Smooth muscle cell (in vitro differentiated cells): Measurements from ENCODE around the gene SOX18. TPM values are rescaled to one million over a fixed set of nuclear protein-coding genes. Genes with fewer than 3 reads are reported as not detected.

Experiments used
- DNase-seq: peaks from one replicate; lab custom pipeline; 2025; ENCODE audit not compliant: unreplicated experiment; lab: John Stamatoyannopoulos, UW
- H2AFZ ChIP-seq: fragments of 200-600 bp; sonication (generic); 2 replicates; pipeline ENCODE4 v1.6.0; 2016; ENCODE audit warnings: antibody characterized with exemption, low read depth, mild to moderate bottlenecking
- H3F3A ChIP-seq: fragments of 200-600 bp; sonication (generic); 2 replicates; pipeline ENCODE4 v1.6.0; 2017; ENCODE audit warnings: antibody characterized with exemption, low read depth
- H3K27ac ChIP-seq: fragments of 200-600 bp; sonication (generic); 2 replicates; pipeline ENCODE4 v1.5.1; 2016; ENCODE audit warnings: low read depth, mild to moderate bottlenecking
- H3K27me3 ChIP-seq: fragments of 200-600 bp; sonication (generic); 2 replicates; pipeline ENCODE4 v1.6.1; 2016; ENCODE audit warnings: low read depth, mild to moderate bottlenecking
- H3K36me3 ChIP-seq: fragments of 200-600 bp; sonication (generic); 2 replicates; pipeline ENCODE4 v1.5.1; 2016; ENCODE audit warnings: low read depth
- H3K4me1 ChIP-seq: fragments of 200-600 bp; sonication (generic); 2 replicates; pipeline ENCODE4 v1.5.1; 2016; ENCODE audit warnings: low read depth
- H3K4me2 ChIP-seq: fragments of 200-600 bp; sonication (generic); 2 replicates; pipeline ENCODE4 v1.6.0; 2016; ENCODE audit warnings: mild to moderate bottlenecking
- H3K4me3 ChIP-seq: fragments of 200-600 bp; sonication (generic); 2 replicates; pipeline ENCODE4 v1.5.1; 2016; ENCODE audit warnings: mild to moderate bottlenecking
- H3K79me2 ChIP-seq: fragments of 200-600 bp; sonication (generic); 2 replicates; pipeline ENCODE4 v1.6.0; 2016; ENCODE audit warnings: low read depth, mild to moderate bottlenecking
- H3K9ac ChIP-seq: fragments of 200-600 bp; sonication (generic); 2 replicates; pipeline ENCODE4 v1.6.0; 2016; ENCODE audit warnings: low read depth
- H3K9me3 ChIP-seq: fragments of 200-600 bp; sonication (generic); replicated peaks from 2 replicates; pipeline ENCODE4 v1.5.1; 2016; ENCODE audit warnings: low read depth
- H4K20me1 ChIP-seq: fragments of 200-600 bp; sonication (generic); 2 replicates; pipeline ENCODE4 v1.6.0; 2016; ENCODE audit warnings: low read depth
- WGBS: methylation state at CpG from one replicate; pipeline ENCODE4 v1.1.7; 2016; ENCODE audit warnings: low lambda C conversion rate; 5-methylcytosine and 5-hydroxymethylcytosine counted together
- polyA plus RNA-seq: library from polyadenylated mRNA; unstranded; fragments of >200 nt; fragmentation: Nextera tagmentation; extraction: Ambion mirVana; gene quantifications from 2 replicates; pipeline ENCODE4 v1.2.1, GENCODE V29; 2016
- total RNA-seq: library from RNA; depleted of rRNA; stranded (reverse); fragments of >200 nt; gene quantifications from 2 replicates; pipeline ENCODE4 v1.2.3, GENCODE V29; 2014
- TF ChIP-seq, protein P1 (sequence below): fragments of 200-600 bp; sonication (generic); IDR thresholded peaks from 2 replicates; pipeline ENCODE4 v1.5.1; 2017; ENCODE audit warnings: borderline replicate concordance, mild to moderate bottlenecking, antibody characterized with exemption; ENCODE audit not compliant: insufficient read depth, poor library complexity, severe bottlenecking

The SOX18 gene
- total and polyA plus RNA-seq, 2 experiments from 2014 or later: 0.54 to 9.7 TPM

DNA sequence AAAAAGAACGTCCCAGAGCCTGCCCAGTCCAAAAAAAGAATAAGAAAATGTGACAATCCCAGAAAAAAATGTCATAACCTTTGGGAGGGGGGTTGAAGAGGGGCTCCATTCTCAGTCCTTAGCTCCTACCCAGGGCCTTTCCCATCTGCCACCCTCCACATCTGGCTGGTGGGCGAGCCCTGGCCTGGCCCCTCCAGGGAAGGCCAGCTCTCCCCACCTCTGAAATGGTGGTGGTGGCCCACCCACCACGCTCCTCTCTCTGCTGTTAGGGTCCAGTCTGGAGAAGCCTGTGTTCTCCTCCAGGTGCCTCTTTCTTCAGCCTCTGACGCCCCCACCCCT is 29.5 kb upstream of the SOX18 start:
- peaks cover 14% of the 10 kb centered on the region for H3F3A ChIP-seq
- TF ChIP-seq, protein P1, sequence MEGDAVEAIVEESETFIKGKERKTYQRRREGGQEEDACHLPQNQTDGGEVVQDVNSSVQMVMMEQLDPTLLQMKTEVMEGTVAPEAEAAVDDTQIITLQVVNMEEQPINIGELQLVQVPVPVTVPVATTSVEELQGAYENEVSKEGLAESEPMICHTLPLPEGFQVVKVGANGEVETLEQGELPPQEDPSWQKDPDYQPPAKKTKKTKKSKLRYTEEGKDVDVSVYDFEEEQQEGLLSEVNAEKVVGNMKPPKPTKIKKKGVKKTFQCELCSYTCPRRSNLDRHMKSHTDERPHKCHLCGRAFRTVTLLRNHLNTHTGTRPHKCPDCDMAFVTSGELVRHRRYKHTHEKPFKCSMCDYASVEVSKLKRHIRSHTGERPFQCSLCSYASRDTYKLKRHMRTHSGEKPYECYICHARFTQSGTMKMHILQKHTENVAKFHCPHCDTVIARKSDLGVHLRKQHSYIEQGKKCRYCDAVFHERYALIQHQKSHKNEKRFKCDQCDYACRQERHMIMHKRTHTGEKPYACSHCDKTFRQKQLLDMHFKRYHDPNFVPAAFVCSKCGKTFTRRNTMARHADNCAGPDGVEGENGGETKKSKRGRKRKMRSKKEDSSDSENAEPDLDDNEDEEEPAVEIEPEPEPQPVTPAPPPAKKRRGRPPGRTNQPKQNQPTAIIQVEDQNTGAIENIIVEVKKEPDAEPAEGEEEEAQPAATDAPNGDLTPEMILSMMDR: no peak
- 48% methylated on average over 4 of the region's 4 CpGs for WGBS
- H3K4me1 ChIP-seq: peaks cover 11% of the 10 kb centered on the region
- H3K4me2 ChIP-seq: peak overlapping the region; percentile 89
- DNase-seq: no peak
- no peaks in the 10 kb centered on the region for H3K36me3 ChIP-seq
- H2AFZ ChIP-seq: no peak overlapping the region
- no peak overlapping the region for H3K27ac ChIP-seq
- H4K20me1 ChIP-seq: no peaks in the 10 kb centered on the region
- H3K79me2 ChIP-seq: no peaks in the 10 kb centered on the region
- peaks cover 3% of the 10 kb centered on the region for H3K27me3 ChIP-seq
- peak overlapping the region; percentile 76 for H3K4me3 ChIP-seq
- no peaks in the 10 kb centered on the region for H3K9me3 ChIP-seq
- peak overlapping the region; percentile 60 for H3K9ac ChIP-seq

DNA sequence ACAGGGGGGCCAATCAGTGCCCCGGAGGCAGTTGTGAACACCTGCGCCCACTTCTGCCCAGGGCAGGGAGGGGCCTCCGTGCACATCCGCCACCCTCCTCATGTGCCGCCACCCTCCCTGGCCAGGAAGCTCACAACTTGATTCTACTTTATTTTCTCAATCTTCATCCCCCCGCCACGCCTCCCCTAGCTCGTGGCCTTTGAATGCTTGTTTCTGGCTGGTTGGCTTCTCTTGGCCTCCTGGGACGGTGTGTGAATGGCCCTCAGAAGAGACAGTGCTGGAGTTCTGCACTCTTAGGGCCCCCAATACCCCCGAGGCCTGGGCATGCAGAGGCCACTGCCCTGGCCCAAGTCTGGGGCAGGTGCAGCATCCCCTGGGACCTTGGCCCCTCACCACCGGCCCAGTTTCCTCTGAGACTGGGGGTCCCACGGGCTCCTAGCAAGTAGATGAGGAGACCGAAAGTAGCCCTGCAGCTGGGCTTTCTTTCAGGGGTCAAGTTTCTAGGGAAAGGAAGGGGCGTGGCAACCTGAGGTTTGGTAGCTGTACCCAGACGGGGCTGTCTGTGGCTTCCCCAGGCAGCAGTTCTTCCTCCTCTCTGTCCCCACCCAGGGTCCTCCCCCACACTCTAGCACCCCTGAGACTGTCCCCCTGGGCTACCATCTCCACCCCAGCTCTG is 28.6 kb upstream of the SOX18 start:
- Histone ChIP-seq H3K9me3 (no peaks in the 10 kb centered on the region), H3K27me3 (no peaks in the 10 kb centered on the region), H3K36me3 (no peaks in the 10 kb centered on the region), H3K4me3 (peak overlapping the region; percentile 76), H3K79me2 (no peaks in the 10 kb centered on the region), H3K4me1 (peaks cover 7% of the 10 kb centered on the region), H3F3A (peaks cover 12% of the 10 kb centered on the region), H3K4me2 (no peak overlapping the region), H3K27ac (no peak overlapping the region), H2AFZ (no peak overlapping the region), H4K20me1 (no peaks in the 10 kb centered on the region), H3K9ac (no peak overlapping the region)
- no peak for DNase-seq
- TF ChIP-seq, protein P1: no peak
- 93% methylated on average over 14 of the region's 15 CpGs for WGBS

DNA sequence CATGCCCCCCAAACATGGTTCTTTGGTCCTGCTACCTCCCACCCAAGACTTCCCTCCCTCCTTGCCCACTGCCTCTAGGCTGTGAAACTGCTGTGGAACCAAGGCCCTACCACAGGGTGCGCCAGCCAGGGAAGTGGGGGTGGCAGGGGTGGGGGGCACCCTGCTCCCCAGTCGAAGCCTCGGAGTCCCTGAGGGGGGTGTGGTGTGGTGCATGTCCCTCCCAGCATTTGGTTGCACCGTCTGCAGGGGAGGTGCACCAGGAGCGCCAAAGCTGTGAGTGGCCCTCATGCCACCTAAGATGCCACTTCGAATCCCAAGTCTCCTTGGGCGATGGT is 28.1 kb upstream of the SOX18 start:
- Histone ChIP-seq H4K20me1 (no peaks in the 10 kb centered on the region), H3K4me3 (no peak overlapping the region), H3K36me3 (no peaks in the 10 kb centered on the region), H3K4me2 (no peak overlapping the region), H3K27ac (no peak overlapping the region), H3K4me1 (peaks cover 5% of the 10 kb centered on the region), H3F3A (peaks cover 10% of the 10 kb centered on the region), H3K79me2 (no peaks in the 10 kb centered on the region), H3K9me3 (no peaks in the 10 kb centered on the region), H3K27me3 (no peaks in the 10 kb centered on the region), H2AFZ (no peak overlapping the region), H3K9ac (no peak overlapping the region)
- WGBS: 96% methylated on average over 7 of the region's 7 CpGs
- TF ChIP-seq, protein P1: no peak
- DNase-seq: no peak

DNA sequence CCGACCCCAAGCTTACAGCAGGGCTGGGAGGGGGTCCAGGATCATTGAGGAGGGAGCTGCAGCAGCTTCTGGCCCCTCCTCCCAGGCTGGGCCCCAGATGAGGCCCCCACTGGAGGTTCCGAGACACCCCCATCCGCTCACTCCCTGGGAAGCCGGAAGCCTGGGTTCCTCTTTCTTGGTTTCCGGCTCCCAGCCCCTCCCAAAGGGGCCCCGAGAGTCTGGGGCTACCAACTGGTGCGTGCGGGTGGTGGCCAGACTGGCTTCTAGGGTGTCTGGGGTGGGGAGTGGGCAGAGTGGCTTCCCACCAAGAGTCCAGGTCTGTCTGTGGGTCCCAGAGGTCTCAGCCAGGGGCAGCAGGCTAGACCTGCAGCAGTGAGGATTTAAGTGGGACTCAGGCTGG is 27.7 kb upstream of the SOX18 start:
- Histone ChIP-seq H3K79me2 (no peaks in the 10 kb centered on the region), H3K4me1 (peaks cover 5% of the 10 kb centered on the region), H3K9ac (no peak overlapping the region), H2AFZ (no peak overlapping the region), H3K36me3 (no peaks in the 10 kb centered on the region), H3K27me3 (no peaks in the 10 kb centered on the region), H3F3A (peaks cover 8% of the 10 kb centered on the region), H3K4me2 (no peak overlapping the region), H3K27ac (no peak overlapping the region), H4K20me1 (no peaks in the 10 kb centered on the region), H3K9me3 (no peaks in the 10 kb centered on the region), H3K4me3 (no peak overlapping the region)
- TF ChIP-seq, protein P1: no peak
- 96% methylated on average over 8 of the region's 8 CpGs for WGBS
- no peak for DNase-seq
